Smooth muscle cell (in vitro differentiated cells): ENCODE measurements around the gene C2CD4C. TPM values are rescaled to one million over a fixed set of nuclear protein-coding genes. Genes with fewer than 3 reads are reported as not detected.

Experiments used
- DNase-seq: peaks from one replicate; lab custom pipeline; 2025; ENCODE audit not compliant: unreplicated experiment; lab: John Stamatoyannopoulos, UW
- H2AFZ ChIP-seq: fragments of 200-600 bp; sonication (generic); 2 replicates; pipeline ENCODE4 v1.6.0; 2016; ENCODE audit warnings: antibody characterized with exemption, low read depth, mild to moderate bottlenecking
- H3F3A ChIP-seq: fragments of 200-600 bp; sonication (generic); 2 replicates; pipeline ENCODE4 v1.6.0; 2017; ENCODE audit warnings: antibody characterized with exemption, low read depth
- H3K27ac ChIP-seq: fragments of 200-600 bp; sonication (generic); 2 replicates; pipeline ENCODE4 v1.5.1; 2016; ENCODE audit warnings: low read depth, mild to moderate bottlenecking
- H3K27me3 ChIP-seq: fragments of 200-600 bp; sonication (generic); 2 replicates; pipeline ENCODE4 v1.6.1; 2016; ENCODE audit warnings: low read depth, mild to moderate bottlenecking
- H3K36me3 ChIP-seq: fragments of 200-600 bp; sonication (generic); 2 replicates; pipeline ENCODE4 v1.5.1; 2016; ENCODE audit warnings: low read depth
- H3K4me1 ChIP-seq: fragments of 200-600 bp; sonication (generic); 2 replicates; pipeline ENCODE4 v1.5.1; 2016; ENCODE audit warnings: low read depth
- H3K4me2 ChIP-seq: fragments of 200-600 bp; sonication (generic); 2 replicates; pipeline ENCODE4 v1.6.0; 2016; ENCODE audit warnings: mild to moderate bottlenecking
- H3K4me3 ChIP-seq: fragments of 200-600 bp; sonication (generic); 2 replicates; pipeline ENCODE4 v1.5.1; 2016; ENCODE audit warnings: mild to moderate bottlenecking
- H3K79me2 ChIP-seq: fragments of 200-600 bp; sonication (generic); 2 replicates; pipeline ENCODE4 v1.6.0; 2016; ENCODE audit warnings: low read depth, mild to moderate bottlenecking
- H3K9ac ChIP-seq: fragments of 200-600 bp; sonication (generic); 2 replicates; pipeline ENCODE4 v1.6.0; 2016; ENCODE audit warnings: low read depth
- H3K9me3 ChIP-seq: fragments of 200-600 bp; sonication (generic); replicated peaks from 2 replicates; pipeline ENCODE4 v1.5.1; 2016; ENCODE audit warnings: low read depth
- H4K20me1 ChIP-seq: fragments of 200-600 bp; sonication (generic); 2 replicates; pipeline ENCODE4 v1.6.0; 2016; ENCODE audit warnings: low read depth
- CTCF ChIP-seq: fragments of 200-600 bp; sonication (generic); IDR thresholded peaks from 2 replicates; pipeline ENCODE4 v1.5.1; 2017; ENCODE audit warnings: borderline replicate concordance, mild to moderate bottlenecking, antibody characterized with exemption; ENCODE audit not compliant: insufficient read depth, poor library complexity, severe bottlenecking
- WGBS: methylation state at CpG from one replicate; pipeline ENCODE4 v1.1.7; 2016; ENCODE audit warnings: low lambda C conversion rate; 5-methylcytosine and 5-hydroxymethylcytosine counted together
- polyA plus RNA-seq: library from polyadenylated mRNA; unstranded; fragments of >200 nt; fragmentation: Nextera tagmentation; extraction: Ambion mirVana; gene quantifications from 2 replicates; pipeline ENCODE4 v1.2.1, GENCODE V29; 2016
- total RNA-seq: library from RNA; depleted of rRNA; stranded (reverse); fragments of >200 nt; gene quantifications from 2 replicates; pipeline ENCODE4 v1.2.3, GENCODE V29; 2014

C2CD4C gene
- total and polyA plus RNA-seq, 2 experiments from 2014 or later = 0.63 to 3.7 TPM

DNA sequence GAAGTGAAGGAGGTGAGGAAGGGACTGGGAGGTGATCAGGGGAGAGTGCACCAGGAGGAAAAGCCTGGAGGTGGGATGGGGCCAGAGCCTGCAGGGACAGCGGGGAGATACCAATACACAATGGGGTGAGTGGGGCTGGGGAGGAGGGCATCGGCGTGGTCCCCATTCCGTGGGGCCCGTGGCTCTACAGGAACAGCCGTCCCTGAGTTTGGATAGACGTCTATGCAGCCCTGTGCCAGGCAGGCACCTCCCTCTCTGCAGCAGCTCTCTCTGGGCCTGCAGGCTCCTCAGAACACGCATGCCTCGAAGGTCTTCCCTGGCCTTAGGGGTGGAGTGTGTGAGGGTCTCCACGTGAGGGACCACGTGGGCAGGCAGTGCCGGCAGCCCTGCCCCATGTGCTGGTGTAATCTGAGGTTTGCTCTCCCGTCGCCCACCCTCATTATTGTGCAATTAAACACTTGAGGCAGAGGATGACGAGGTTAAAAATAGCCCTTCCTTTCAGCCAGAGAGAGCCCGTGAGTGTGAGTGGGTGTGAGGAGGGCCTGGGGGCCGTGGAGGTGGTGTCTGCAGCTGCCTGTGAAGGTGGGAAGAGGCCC is 16.5 kb downstream of the C2CD4C start:
- Histone ChIP-seq H3K9me3 (no peaks in the 10 kb centered on the region), H3K4me2 (no peak overlapping the region), H3K4me3 (no peak overlapping the region), H3K27ac (no peak overlapping the region), H4K20me1 (no peaks in the 10 kb centered on the region), H3K4me1 (no peaks in the 10 kb centered on the region), H3K27me3 (no peaks in the 10 kb centered on the region), H3K9ac (no peak overlapping the region), H3F3A (no peaks in the 10 kb centered on the region), H3K36me3 (no peaks in the 10 kb centered on the region), H2AFZ (no peak overlapping the region), H3K79me2 (no peaks in the 10 kb centered on the region)
- TF ChIP-seq CTCF = no peak
- 78% methylated on average over 17 of the region's 17 CpGs for WGBS
- no peak for DNase-seq

DNA sequence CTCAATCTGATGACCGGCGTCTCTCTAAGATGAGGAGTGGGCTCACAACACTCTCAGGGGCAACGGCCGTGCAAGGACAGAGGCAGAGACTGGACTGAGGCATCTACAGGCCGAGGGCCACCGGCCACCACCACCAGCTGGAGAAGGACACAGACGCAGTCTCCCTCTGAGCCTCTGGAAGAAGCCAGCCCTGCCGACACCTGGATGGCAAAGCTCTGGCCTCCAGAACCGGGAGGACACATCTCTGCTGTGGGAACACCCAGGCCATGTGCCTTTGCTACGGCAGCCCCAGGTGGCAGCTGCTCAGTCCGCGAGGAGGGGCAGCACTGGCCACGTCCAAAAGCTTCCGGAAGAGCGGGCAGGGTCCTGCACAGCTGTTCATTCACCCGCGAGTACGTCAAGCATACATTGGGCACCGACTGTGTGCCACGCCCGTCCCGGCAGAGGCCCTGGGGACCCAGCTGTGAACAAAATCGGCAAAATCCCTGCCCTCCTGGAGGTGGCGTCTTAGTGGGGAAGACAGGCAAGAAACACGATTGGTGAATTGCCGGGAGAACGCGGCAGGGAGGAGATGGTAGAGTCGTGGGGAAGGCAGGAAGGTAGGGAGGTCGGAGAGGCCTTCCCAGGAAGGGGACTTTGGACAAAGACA is 17.1 kb downstream of the C2CD4C start:
- H3K9ac ChIP-seq = no peak overlapping the region
- H3F3A ChIP-seq = no peaks in the 10 kb centered on the region
- no peak overlapping the region for H2AFZ ChIP-seq
- H3K36me3 ChIP-seq = no peaks in the 10 kb centered on the region
- no peak for TF ChIP-seq CTCF
- DNase-seq = no peak
- 94% methylated on average over 29 of the region's 30 CpGs for WGBS
- H3K4me3 ChIP-seq = no peak overlapping the region
- H3K27ac ChIP-seq = no peak overlapping the region
- H3K4me1 ChIP-seq = no peaks in the 10 kb centered on the region
- H3K4me2 ChIP-seq = no peak overlapping the region
- no peaks in the 10 kb centered on the region for H3K79me2 ChIP-seq
- H3K9me3 ChIP-seq = no peaks in the 10 kb centered on the region
- H4K20me1 ChIP-seq = no peaks in the 10 kb centered on the region
- H3K27me3 ChIP-seq = no peaks in the 10 kb centered on the region

DNA sequence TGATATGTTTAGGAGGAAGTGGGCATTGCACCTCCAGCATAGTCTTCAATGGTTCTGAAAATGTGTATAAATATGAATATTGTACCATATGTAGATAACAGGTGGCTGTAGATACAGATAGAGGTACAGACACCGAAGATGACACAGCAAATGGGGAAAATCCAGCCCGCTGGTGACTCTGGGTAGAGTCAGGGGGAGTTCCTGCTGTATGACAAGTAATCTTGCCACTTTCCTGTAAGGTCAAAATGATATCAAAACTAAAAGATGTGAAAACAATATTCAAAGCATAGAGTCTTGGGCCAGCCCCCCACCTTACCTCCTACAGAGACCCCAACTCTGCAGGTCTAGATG is 17.8 kb downstream of the C2CD4C start:
- TF ChIP-seq CTCF = no peak
- Histone ChIP-seq H3K79me2 (no peaks in the 10 kb centered on the region), H3F3A (no peaks in the 10 kb centered on the region), H3K4me1 (peaks cover 2% of the 10 kb centered on the region), H3K9ac (no peak overlapping the region), H3K27ac (no peak overlapping the region), H3K4me2 (no peak overlapping the region), H3K9me3 (no peaks in the 10 kb centered on the region), H2AFZ (no peak overlapping the region), H3K36me3 (no peaks in the 10 kb centered on the region), H4K20me1 (no peaks in the 10 kb centered on the region), H3K4me3 (no peak overlapping the region), H3K27me3 (no peaks in the 10 kb centered on the region)
- DNase-seq = no peak
- WGBS = 93% methylated on average over 2 of the region's 2 CpGs
